ENCODE measurements around the gene FOXO3. TPM values are rescaled to one million over a fixed set of nuclear protein-coding genes. Genes with fewer than 3 reads are reported as not detected.

The FOXO3 gene
- total RNA-seq, 1 donor from 2014 or later: 45.2 TPM

DNA sequence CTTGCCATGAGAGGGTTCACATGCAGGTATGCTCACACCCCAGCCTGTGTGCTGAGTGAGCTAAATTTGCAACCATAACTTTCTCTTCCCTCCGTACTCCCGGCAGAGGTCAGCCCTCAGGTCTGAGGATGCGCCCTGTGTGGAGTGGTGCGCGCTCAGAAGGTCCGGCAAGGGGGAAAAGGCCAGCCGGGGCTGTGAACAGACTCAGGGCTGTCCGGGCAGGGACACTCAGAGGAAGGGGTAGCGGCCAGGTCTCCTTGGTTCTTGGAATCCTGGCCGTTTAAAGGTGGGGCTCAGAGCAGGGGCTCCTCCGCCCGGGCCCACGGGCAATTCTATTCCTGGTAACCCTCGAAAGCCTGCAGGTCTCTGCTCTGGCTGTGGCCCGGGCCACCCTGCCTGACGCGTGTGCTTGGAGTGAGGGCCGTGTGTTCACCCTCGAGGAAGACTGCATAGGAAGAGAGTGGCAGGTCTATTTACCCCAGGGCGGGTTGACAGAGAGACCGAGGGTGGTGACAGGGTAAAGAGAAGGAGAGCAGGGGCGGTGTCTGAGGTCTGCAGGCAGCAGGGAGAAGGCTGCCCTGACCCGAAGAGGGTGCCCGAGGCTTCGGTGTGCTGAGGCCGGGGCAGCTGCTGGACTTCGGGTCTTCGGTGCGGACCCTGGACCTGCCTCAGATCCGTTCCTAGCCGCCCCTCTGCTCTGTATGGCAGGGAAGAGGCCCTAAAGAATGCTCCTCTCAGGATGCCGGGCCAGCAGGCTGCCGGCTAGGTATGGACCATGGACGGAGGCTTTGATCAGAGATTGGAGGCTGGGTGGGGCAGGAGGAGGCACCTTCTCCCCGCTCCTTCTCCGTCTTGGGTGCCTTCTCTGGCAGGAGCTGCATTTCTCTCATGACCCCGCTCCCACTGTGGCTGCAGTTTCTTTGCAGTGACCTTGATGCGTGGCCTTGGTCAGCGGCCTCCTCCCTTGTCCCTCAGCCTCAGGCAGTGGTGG lies 156.4 kb downstream of the FOXO3 start:
- no peak overlapping the region for H3K27ac Mint-ChIP-seq
- H3K4me1 Mint-ChIP-seq (ENCODE audit: low read depth): peaks cover 9% of the 10 kb centered on the region
- peaks cover 4% of the 10 kb centered on the region for H3K27me3 Mint-ChIP-seq
- no peak for DNase-seq (ENCODE audit: low spot score, unreplicated experiment)
- H3K36me3 Mint-ChIP-seq (ENCODE audit: insufficient read depth): no peaks in the 10 kb centered on the region
- H3K4me3 Mint-ChIP-seq (ENCODE audit: low read depth): no peak overlapping the region
- TF ChIP-seq, protein P1, sequence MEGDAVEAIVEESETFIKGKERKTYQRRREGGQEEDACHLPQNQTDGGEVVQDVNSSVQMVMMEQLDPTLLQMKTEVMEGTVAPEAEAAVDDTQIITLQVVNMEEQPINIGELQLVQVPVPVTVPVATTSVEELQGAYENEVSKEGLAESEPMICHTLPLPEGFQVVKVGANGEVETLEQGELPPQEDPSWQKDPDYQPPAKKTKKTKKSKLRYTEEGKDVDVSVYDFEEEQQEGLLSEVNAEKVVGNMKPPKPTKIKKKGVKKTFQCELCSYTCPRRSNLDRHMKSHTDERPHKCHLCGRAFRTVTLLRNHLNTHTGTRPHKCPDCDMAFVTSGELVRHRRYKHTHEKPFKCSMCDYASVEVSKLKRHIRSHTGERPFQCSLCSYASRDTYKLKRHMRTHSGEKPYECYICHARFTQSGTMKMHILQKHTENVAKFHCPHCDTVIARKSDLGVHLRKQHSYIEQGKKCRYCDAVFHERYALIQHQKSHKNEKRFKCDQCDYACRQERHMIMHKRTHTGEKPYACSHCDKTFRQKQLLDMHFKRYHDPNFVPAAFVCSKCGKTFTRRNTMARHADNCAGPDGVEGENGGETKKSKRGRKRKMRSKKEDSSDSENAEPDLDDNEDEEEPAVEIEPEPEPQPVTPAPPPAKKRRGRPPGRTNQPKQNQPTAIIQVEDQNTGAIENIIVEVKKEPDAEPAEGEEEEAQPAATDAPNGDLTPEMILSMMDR (IDR thresholded peaks at IDR 0.05; ENCODE audit: unreplicated experiment): no peak
- no peaks in the 10 kb centered on the region for H3K9me3 Mint-ChIP-seq (ENCODE audit: low read depth)

DNA sequence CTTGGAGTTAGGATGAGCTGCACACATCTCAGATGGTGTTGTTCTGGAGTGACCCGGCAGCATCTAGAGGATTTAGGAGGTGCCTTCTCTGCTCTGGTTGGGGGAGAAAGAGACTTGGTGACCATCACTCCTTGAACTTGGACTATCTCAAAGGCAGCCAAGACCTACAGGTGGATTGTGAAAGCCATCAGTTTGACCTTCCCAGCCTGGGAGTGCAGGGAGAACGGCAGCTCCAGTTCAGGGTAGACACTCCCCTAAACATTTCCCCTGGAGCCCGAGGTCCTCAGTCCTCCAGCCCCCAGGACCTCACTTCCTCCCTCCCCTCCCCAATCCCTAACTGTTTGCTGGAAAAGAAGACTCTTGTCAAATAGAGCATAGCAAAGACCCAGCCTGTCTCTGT lies 158.8 kb downstream of the FOXO3 start:
- peaks cover 7% of the 10 kb centered on the region for H3K9me3 Mint-ChIP-seq (ENCODE audit: low read depth)
- no peak overlapping the region for H3K27ac Mint-ChIP-seq
- H3K4me1 Mint-ChIP-seq (ENCODE audit: low read depth): peaks cover 4% of the 10 kb centered on the region
- H3K27me3 Mint-ChIP-seq: no peaks in the 10 kb centered on the region
- H3K36me3 Mint-ChIP-seq (ENCODE audit: insufficient read depth): peaks cover 7% of the 10 kb centered on the region
- no peak for DNase-seq (ENCODE audit: low spot score, unreplicated experiment)
- TF ChIP-seq, protein P1 (IDR thresholded peaks at IDR 0.05; ENCODE audit: unreplicated experiment): no peak
- H3K4me3 Mint-ChIP-seq (ENCODE audit: low read depth): no peak overlapping the region

DNA sequence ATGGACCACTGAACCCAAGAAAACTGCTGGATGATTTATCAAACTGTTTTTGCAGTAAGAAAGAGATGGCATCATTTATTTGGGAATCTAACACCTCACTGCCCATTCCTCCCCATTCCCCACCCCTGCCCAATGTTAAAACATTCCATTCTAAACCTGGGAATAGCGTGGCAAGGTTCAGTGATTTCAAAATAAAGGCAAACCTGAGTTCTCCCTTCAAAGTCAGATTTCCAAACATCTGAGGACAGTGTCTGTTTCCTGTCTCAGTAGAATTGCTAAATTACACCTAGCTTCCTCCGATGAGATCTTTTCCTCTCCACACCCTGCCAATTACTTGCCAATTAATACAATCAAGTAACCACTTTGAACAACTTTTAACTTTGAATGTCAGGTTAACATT lies 160.1 kb downstream of the FOXO3 start:
- Mint-ChIP-seq H3K9me3 (ENCODE audit: low read depth) (peaks cover 7% of the 10 kb centered on the region), H3K4me1 (ENCODE audit: low read depth) (peaks cover 4% of the 10 kb centered on the region), H3K27ac (no peak overlapping the region), H3K27me3 (no peaks in the 10 kb centered on the region), H3K36me3 (ENCODE audit: insufficient read depth) (peaks cover 7% of the 10 kb centered on the region), H3K4me3 (ENCODE audit: low read depth) (no peak overlapping the region)
- no peak for DNase-seq (ENCODE audit: low spot score, unreplicated experiment)
- TF ChIP-seq, protein P1 (IDR thresholded peaks at IDR 0.05; ENCODE audit: unreplicated experiment): no peak

DNA sequence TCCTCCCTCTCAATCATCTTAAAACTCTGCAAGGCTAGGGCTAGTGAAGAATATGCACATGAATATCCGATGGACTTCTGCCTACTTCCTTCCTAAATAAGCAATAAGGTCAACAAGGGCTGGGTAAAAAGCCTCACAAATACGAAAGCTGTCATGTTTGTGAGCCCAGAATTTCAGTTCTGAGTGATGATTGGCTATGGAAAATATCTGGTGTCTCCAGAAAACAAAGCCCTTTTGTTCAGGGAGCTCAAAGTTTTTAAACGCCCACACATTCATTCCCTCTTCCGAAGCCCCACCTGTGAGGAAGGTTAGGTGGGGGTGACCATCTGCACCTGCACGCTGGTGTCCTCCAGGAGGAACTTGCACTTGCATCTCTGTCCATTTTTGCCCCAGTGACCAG lies 160.6 kb downstream of the FOXO3 start:
- no peak overlapping the region for H3K4me3 Mint-ChIP-seq (ENCODE audit: low read depth)
- H3K36me3 Mint-ChIP-seq (ENCODE audit: insufficient read depth): peaks cover 7% of the 10 kb centered on the region
- TF ChIP-seq, protein P1 (IDR thresholded peaks at IDR 0.05; ENCODE audit: unreplicated experiment): no peak
- peaks cover 7% of the 10 kb centered on the region for H3K9me3 Mint-ChIP-seq (ENCODE audit: low read depth)
- H3K27me3 Mint-ChIP-seq: no peaks in the 10 kb centered on the region
- no peak overlapping the region for H3K27ac Mint-ChIP-seq
- DNase-seq (ENCODE audit: low spot score, unreplicated experiment): no peak
- peaks cover 4% of the 10 kb centered on the region for H3K4me1 Mint-ChIP-seq (ENCODE audit: low read depth)

DNA sequence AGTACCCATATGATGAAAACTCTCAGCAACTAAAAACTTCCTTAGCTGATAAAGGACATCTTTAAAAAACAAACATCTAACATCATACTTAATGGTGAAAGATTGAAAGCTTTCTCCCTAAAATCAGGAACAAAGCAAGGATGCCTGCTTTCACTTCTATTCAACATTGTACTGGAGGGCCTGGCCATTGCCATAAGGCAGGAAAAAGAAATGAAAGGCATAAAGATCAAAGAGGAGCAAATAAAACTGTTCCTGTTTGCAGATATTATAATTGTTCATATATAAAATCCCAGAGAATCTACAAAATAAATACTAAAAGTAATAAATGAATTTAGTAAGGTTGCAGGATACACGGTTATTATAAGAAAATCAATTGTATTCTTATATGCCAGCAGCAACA lies 162.9 kb downstream of the FOXO3 start:
- H3K36me3 Mint-ChIP-seq (ENCODE audit: insufficient read depth): peaks cover 7% of the 10 kb centered on the region
- peaks cover 7% of the 10 kb centered on the region for H3K9me3 Mint-ChIP-seq (ENCODE audit: low read depth)
- H3K27ac Mint-ChIP-seq: no peak overlapping the region
- H3K27me3 Mint-ChIP-seq: no peaks in the 10 kb centered on the region
- TF ChIP-seq, protein P1 (IDR thresholded peaks at IDR 0.05; ENCODE audit: unreplicated experiment): no peak
- no peak overlapping the region for H3K4me3 Mint-ChIP-seq (ENCODE audit: low read depth)
- peaks cover 4% of the 10 kb centered on the region for H3K4me1 Mint-ChIP-seq (ENCODE audit: low read depth)
- DNase-seq (ENCODE audit: low spot score, unreplicated experiment): no peak

All from progenitor cell of endocrine pancreas (in vitro differentiated cells).